Measurements from ENCODE around the gene TBX4.

GRCh38 chr17:61443475-61443882 is 8.7 kb upstream of the TBX4 start:
- TF ChIP-seq POLR2A (IDR thresholded peaks at IDR 0.05; ENCODE audit: low read depth) (no peak), CTCF (IDR thresholded peaks at IDR 0.05) (no peak)
